ENCODE results near the gene KCNQ1. TPM values are rescaled to one million over a fixed set of nuclear protein-coding genes. Genes with fewer than 3 reads are reported as not detected.

The KCNQ1 gene
- total RNA-seq, 4 donors from 2014 or later, result 5.6 to 46.8 (median 24.6) TPM

GRCh38 chr11:2450321-2451041 lies 5.7 kb downstream of the KCNQ1 start:
- no peak overlapping the region for H3K4me3 ChIP-seq
- 79 to 80% methylated on average over 3 to 17 of the region's 19 CpGs for WGBS, 2 donors (ENCODE audit: low coverage in 1 of 2)
- in situ Hi-C loops (cut with MboI; ENCODE audit: low pct_ligation_motif_present in 1 of 4, low pct_unique_long_range_greater_than_20kb in 1 of 4, low sequenced_read_pairs in 3 of 4), result no loop called here
- no peak for TF ChIP-seq POLR2A (IDR thresholded peaks at IDR 0.05)
- no peak for TF ChIP-seq EP300 (IDR thresholded peaks at IDR 0.05; ENCODE audit: low read depth)
- no peak for TF ChIP-seq CTCF (IDR thresholded peaks at IDR 0.05)
- no peak for TF ChIP-seq POLR2AphosphoS5 (IDR thresholded peaks at IDR 0.05)
- H3K9me3 ChIP-seq, result no peaks in the 10 kb centered on the region
- peaks cover 3% of the 10 kb centered on the region for H3K27me3 ChIP-seq
- H3K4me1 ChIP-seq, result peaks cover 3 to 25% (median 20%) of the 10 kb centered on the region in 4 donors
- no peaks in the 10 kb centered on the region for H3K36me3 ChIP-seq
- intact Hi-C loops (cut with DNase I; ENCODE audit: low total_unique reads), result no loop called here
- no peak overlapping the region for H3K27ac ChIP-seq
- DNase-seq, result no peak

- WGBS, 2 donors (ENCODE audit: low coverage in 1 of 2), result 92% methylated on average over 13 of the region's 15 CpGs; no CpG with 5 or more reads in 1 of the 2 donors
- no peak overlapping the region for H3K27ac ChIP-seq
- in situ Hi-C loops (cut with MboI; ENCODE audit: low pct_ligation_motif_present in 1 of 4, low pct_unique_long_range_greater_than_20kb in 1 of 4, low sequenced_read_pairs in 3 of 4), result no loop called here
- H3K9me3 ChIP-seq, result no peaks in the 10 kb centered on the region
- H3K4me1 ChIP-seq, result peaks cover 3 to 16% (median 12%) of the 10 kb centered on the region in 4 donors
- no peak for DNase-seq
- H3K27me3 ChIP-seq, result no peaks in the 10 kb centered on the region
- H3K4me3 ChIP-seq, result no peak overlapping the region
- no peaks in the 10 kb centered on the region for H3K36me3 ChIP-seq
- intact Hi-C loops (cut with DNase I; ENCODE audit: low total_unique reads), result no loop called here
- TF ChIP-seq POLR2A (IDR thresholded peaks at IDR 0.05), result no peak
- TF ChIP-seq EP300 (IDR thresholded peaks at IDR 0.05; ENCODE audit: low read depth), result no peak
- TF ChIP-seq POLR2AphosphoS5 (IDR thresholded peaks at IDR 0.05), result no peak
- no peak for TF ChIP-seq CTCF (IDR thresholded peaks at IDR 0.05)
Measured at GRCh38 chr11:2451336-2451735, 6.5 kb downstream of the KCNQ1 start.

GRCh38 chr11:2451916-2452315 lies 7.1 kb downstream of the KCNQ1 start:
- in situ Hi-C loops (cut with MboI; ENCODE audit: low pct_ligation_motif_present in 1 of 4, low pct_unique_long_range_greater_than_20kb in 1 of 4, low sequenced_read_pairs in 3 of 4) (no loop called here), intact Hi-C loops (cut with DNase I; ENCODE audit: low total_unique reads) (no loop called here)
- TF ChIP-seq POLR2AphosphoS5 (IDR thresholded peaks at IDR 0.05), result no peak
- no peak for TF ChIP-seq CTCF (IDR thresholded peaks at IDR 0.05)
- TF ChIP-seq POLR2A (IDR thresholded peaks at IDR 0.05), result no peak
- no peak for TF ChIP-seq EP300 (IDR thresholded peaks at IDR 0.05; ENCODE audit: low read depth)
- Histone ChIP-seq H3K4me3 (no peak overlapping the region), H3K4me1 (peaks cover 3 to 11% (median 6%) of the 10 kb centered on the region in 4 donors), H3K27me3 (no peaks in the 10 kb centered on the region), H3K9me3 (no peaks in the 10 kb centered on the region), H3K36me3 (no peaks in the 10 kb centered on the region), H3K27ac (no peak overlapping the region)
- no peak for DNase-seq
- 80% methylated on average over 6 of the region's 6 CpGs; no CpG with 5 or more reads in 1 of the 2 donors for WGBS, 2 donors (ENCODE audit: low coverage in 1 of 2)

- H3K36me3 ChIP-seq, result no peaks in the 10 kb centered on the region
- in situ Hi-C loops (cut with MboI; ENCODE audit: low pct_ligation_motif_present in 1 of 4, low pct_unique_long_range_greater_than_20kb in 1 of 4, low sequenced_read_pairs in 3 of 4), result no loop called here
- no peaks in the 10 kb centered on the region for H3K27me3 ChIP-seq
- H3K9me3 ChIP-seq, result no peaks in the 10 kb centered on the region
- no peak for DNase-seq
- 73 to 74% methylated on average over 5 to 19 of the region's 20 CpGs for WGBS, 2 donors (ENCODE audit: low coverage in 1 of 2)
- H3K27ac ChIP-seq, result no peak overlapping the region
- H3K4me3 ChIP-seq, result no peak overlapping the region
- TF ChIP-seq POLR2AphosphoS5 (IDR thresholded peaks at IDR 0.05), result no peak
- no peak for TF ChIP-seq CTCF (IDR thresholded peaks at IDR 0.05)
- TF ChIP-seq POLR2A (IDR thresholded peaks at IDR 0.05), result no peak
- TF ChIP-seq EP300 (IDR thresholded peaks at IDR 0.05; ENCODE audit: low read depth), result no peak
- H3K4me1 ChIP-seq, result peaks cover 0 to 5% (median under 1%) of the 10 kb centered on the region in 4 donors
- intact Hi-C loops (cut with DNase I; ENCODE audit: low total_unique reads), result no loop called here
Measured at GRCh38 chr11:2452321-2453012, 7.7 kb downstream of the KCNQ1 start.
